Sciatic nerve (tissue), 2 donors: Measurements from ENCODE around the gene MYPN. TPM values are rescaled to one million over a fixed set of nuclear protein-coding genes. Genes with fewer than 3 reads are reported as not detected.
"Not testable (repeated sequence)": the region's sequence is repeated elsewhere in the genome, so short reads cannot be mapped to it uniquely, and the experiment has no call there.

Experiments
- ATAC-seq: fragments of 200-7000 bp; cut with Tn5 transposase; one replicate; pipeline ENCODE4 v1.9.1; 2020; ENCODE audit warnings: mild to moderate bottlenecking, moderate library complexity
- DNase-seq: peaks from one replicate; pipeline ENCODE4 v3.0.0-alpha.2; 2020; ENCODE audit warnings: low spot score
- intact Hi-C: fragments of 100-400 bp; cut with DNase I; formaldehyde crosslinking; loops from one replicate; pipeline ENCODE4 v1.14.2; 2022
- total RNA-seq: library from RNA; stranded (reverse); fragmentation: NEBNext Ultra II Directional; extraction: Animal tissue kit (Norgen Biotek cat#: 25700); gene quantifications from one replicate; pipeline ENCODE4 v1.2.1, GENCODE V29; 2021
- donor health status: DM: no; HTN: no; CAD: no.
- donor health status: DM: no; HTN: no; CAD: no.

MYPN gene
- total RNA-seq, 1 donor from 2014 or later, result 0.13 TPM

DNA sequence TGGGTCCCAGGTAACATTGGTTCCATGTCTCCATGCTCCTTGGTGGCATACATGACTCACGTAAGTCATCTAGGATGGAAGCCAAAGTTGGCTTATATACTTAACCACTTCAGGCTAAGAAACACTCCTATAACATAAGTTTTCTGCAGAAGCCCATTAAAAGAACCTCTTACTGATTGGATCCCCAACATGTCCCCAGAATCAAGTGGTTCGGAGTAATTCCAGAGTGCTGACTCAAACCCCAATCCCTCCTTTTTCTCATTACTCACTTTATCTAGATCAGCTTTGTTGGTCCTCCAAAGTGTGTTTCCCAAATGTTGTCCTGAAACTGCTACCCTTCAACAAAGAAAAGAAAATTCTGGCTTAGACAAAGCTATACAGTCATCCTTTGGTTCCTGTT, 132.8 kb downstream of the MYPN start:
- intact Hi-C loops, result no loop called here
- no peak for DNase-seq
- no peak for ATAC-seq

- ATAC-seq, DNase-seq, intact Hi-C loops: not testable (repeated sequence)
Measured at GRCh38 chr10:68246397-68246796, 137.1 kb downstream of the MYPN start.

- intact Hi-C loops, result no loop called here
- DNase-seq (no peak), ATAC-seq (no peak)
Measured at GRCh38 chr10:68247931-68248330, 138.6 kb downstream of the MYPN start.

DNA sequence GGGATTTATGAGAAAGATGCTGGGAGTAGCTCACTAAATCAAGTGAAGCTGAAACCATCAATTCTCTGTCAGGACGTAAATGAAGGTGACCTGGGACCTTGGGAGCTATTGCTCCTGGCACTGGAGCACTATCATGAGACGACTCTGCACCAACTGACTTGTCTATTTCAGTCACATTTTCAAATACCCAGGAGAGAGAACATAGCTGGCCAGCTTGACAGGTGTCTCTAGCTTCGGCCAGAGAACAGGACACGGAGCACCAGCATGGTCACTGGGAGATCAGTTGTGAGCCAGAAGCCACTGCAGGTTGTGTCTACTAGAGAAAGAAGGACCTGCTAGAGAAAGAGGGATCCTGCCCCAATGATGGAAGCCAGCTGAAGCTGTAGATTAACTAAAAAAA, 140.0 kb downstream of the MYPN start:
- ATAC-seq (no peak), DNase-seq (no peak)
- intact Hi-C loops, result no loop called here

DNA sequence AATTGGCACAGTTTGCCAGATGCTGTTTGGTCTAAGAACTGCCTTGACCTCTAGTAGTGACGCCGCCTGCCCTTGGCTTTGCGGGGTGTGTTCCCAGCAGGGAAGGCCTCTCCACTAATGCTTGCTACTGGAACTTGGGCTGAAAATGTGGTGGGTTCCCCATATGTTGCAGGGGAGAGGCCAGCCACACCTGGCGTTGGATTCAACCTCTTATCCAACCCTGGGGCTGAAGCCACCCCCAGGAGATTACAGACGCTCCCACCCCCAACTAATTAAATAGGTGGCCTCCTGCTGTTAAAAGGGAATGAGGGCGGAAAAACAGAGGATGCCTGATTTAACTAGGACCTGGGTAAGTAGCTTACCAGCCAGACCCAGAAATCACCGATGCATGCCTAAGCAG, 141.9 kb downstream of the MYPN start:
- no peak for ATAC-seq
- no peak for DNase-seq
- intact Hi-C loops, result no loop called here

DNA sequence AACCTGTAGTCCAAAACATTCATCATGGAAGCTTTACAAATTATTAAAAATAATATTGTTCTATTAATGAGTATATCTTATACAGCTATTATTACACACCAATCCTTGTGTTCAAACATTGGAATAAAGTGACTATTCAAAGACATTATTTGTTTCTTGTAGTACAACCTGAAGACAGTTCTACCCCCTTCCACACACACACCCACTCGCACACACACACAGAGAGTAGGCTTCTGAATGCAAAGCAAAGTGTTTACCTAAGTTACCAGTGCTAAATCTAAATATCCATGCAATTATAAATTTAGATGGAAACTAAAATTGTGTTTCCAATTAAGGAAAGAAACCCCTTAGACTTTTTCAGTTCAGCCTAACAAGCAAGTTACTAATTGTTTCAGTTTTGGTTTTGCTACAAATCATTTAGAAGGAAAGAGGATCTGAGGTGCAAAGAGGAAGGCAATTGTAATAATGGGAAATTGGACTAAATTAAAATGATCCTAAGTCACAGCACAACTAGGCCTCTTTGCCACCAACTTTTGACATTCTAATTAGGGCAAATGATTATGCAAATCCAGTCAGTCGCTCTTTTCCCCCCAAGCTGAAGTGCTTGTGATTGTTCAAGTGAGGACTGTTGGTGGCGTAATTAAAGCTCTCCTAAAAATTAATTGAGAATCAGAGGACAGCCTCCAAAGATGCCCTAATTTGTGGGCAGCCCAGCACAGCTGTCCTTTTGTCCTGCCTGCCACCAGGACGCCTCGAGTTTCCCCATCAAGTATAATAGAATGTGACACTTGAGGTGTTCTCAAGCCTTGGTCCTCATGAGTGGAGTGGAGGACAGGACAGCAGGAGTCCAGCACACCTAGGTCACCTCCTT, 142.6 kb downstream of the MYPN start:
- intact Hi-C loops, result no loop called here
- no peak for ATAC-seq
- no peak for DNase-seq

DNA sequence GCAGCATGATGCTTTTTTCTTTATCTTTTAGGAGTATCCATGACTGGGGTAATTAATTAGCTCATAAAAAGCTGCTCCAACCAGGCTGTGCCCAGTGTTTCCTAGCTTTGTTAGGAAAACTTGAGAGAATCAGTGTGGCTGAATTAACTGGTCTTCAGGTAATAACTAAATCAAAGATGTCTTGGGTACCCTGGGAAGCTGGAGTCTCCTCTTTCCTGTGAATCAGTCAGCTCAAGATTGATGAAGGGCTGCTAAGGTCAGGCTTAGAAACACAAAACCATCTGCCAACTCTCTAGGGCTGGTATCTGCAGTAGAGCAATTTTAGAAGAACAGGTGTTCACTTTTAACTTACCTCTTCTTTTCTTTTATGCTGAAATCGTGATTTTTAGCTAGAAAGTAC, 144.1 kb downstream of the MYPN start:
- intact Hi-C loops, result no loop called here
- ATAC-seq, result no peak
- no peak for DNase-seq

DNA sequence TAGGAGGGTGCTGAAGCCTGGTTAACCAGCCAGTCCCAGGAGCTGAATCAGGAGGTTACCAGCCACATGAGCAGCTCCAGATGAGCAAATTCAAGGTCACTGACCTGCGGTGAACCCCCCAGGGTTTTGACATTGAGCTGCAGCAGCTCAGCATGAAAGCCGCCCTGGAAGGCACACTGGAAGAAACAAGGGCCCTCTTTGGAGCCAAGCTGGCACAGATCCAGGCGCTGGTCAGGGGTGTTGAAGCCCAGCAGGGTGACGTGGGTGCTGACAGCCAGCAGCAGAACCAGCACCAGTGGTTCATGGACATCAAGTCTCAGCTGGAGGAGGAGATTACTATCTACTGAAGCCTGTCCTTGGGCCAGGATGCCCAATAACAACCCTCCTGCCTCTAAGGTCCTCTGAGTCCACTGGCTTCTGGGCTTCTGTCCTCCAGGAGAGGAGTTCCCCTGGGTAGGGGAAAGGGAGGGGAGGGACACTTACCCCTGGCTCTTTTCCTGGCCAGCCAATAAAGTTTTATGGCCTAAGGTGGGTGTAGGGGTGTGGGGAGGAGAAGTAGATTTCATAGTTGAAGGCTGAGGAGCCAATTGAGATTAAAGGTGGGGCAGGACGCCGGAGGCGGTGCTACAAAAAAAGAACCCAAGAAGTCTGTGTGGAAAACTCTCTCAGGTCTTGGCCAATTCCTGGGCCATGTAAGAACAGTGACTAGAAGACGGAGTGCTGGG, 152.0 kb downstream of the MYPN start:
- intact Hi-C loops, result no loop called here
- ATAC-seq, result peak; percentile 15
- peak; percentile 68 for DNase-seq

Other genes starting within 250 kb of the MYPN start
- gene SIRT1, start 224.8 kb upstream of the MYPN start, total RNA-seq, result 35.8 TPM
- gene HERC4, start 34.2 kb upstream of the MYPN start, total RNA-seq, result 95.1 TPM
- 0.22 TPM for gene ATOH7, start 122.6 kb downstream of the MYPN start, total RNA-seq
- 140 TPM for gene HNRNPH3, start 222.6 kb downstream of the MYPN start, total RNA-seq
- 4.7 TPM for gene PBLD, start 223.4 kb downstream of the MYPN start, total RNA-seq